Measurements from ENCODE around the gene EGF.

EGF gene

GRCh38 chr4:109966891-109967481, 54.3 kb downstream of the EGF start:
- no peak for FAIRE-seq

GRCh38 chr4:109967798-109968520, 55.3 kb downstream of the EGF start:
- FAIRE-seq: no peak

- FAIRE-seq: no peak
Measured at GRCh38 chr4:109969087-109969486, 56.4 kb downstream of the EGF start.

GRCh38 chr4:109969919-109970318, 57.2 kb downstream of the EGF start:
- FAIRE-seq: no peak

- FAIRE-seq: no peak
Measured at GRCh38 chr4:109972786-109973528, 60.3 kb downstream of the EGF start.

GRCh38 chr4:109973529-109973905, 60.8 kb downstream of the EGF start:
- no peak for FAIRE-seq

GRCh38 chr4:109976189-109976588, 63.5 kb downstream of the EGF start:
- no peak for FAIRE-seq

GRCh38 chr4:109977854-109978501, 65.3 kb downstream of the EGF start:
- peak; percentile 78 for FAIRE-seq

- FAIRE-seq: no peak
Measured at GRCh38 chr4:109978704-109979454, 66.2 kb downstream of the EGF start.

GRCh38 chr4:109979920-109980717, 67.4 kb downstream of the EGF start:
- FAIRE-seq: no peak

GRCh38 chr4:109981936-109982335, 69.3 kb downstream of the EGF start:
- no peak for FAIRE-seq

GRCh38 chr4:109982521-109982920, 69.8 kb downstream of the EGF start:
- FAIRE-seq: no peak

GRCh38 chr4:109985993-109986974, 73.6 kb downstream of the EGF start:
- FAIRE-seq: no peak

GRCh38 chr4:109989044-109989443, 76.4 kb downstream of the EGF start:
- FAIRE-seq: no peak

- FAIRE-seq: no peak
Measured at GRCh38 chr4:109989618-109990017, 76.9 kb downstream of the EGF start.

GRCh38 chr4:109990261-109991257, 77.9 kb downstream of the EGF start:
- no peak for FAIRE-seq

- FAIRE-seq: no peak
Measured at GRCh38 chr4:109993116-109993515, 80.4 kb downstream of the EGF start.

- no peak for FAIRE-seq
Measured at GRCh38 chr4:109994415-109994827, 81.7 kb downstream of the EGF start.

- no peak for FAIRE-seq
Measured at GRCh38 chr4:109996526-109996925, 83.8 kb downstream of the EGF start.
